Thoracic aorta (tissue), 2 donors: ENCODE data around the gene PCDHGC3. TPM values are rescaled to one million over a fixed set of nuclear protein-coding genes. Genes with fewer than 3 reads are reported as not detected.

ENCODE experiments used
- ATAC-seq: fragments of 150-250 bp; one replicate; pipeline ENCODE4 v1.8.0; 2017; ENCODE audit warnings: low read depth; ENCODE audit not compliant: insufficient number of reproducible peaks, low FRiP score
- DNase-seq: peaks from one replicate; pipeline ENCODE4 v3.0.0-alpha.2; 2020; ENCODE audit warnings: low spot score
- H3K27ac ChIP-seq, 2 donors: fragments of 200-600 bp; sonication (generic); 1 replicate in 1 of 2; 2 replicates in 1 of 2; pipeline ENCODE4 v1.5.1; 2016; ENCODE audit warnings: mild to moderate bottlenecking in 2 of 2, moderate library complexity in 2 of 2
- H3K27me3 ChIP-seq: fragments of 200-600 bp; sonication (generic); replicated peaks from 2 replicates; pipeline ENCODE4 v1.6.0; 2016; ENCODE audit warnings: mild to moderate bottlenecking; ENCODE audit not compliant: insufficient read depth
- H3K36me3 ChIP-seq: fragments of 200-600 bp; sonication (generic); one replicate; pipeline ENCODE4 v1.5.1; 2016
- H3K4me1 ChIP-seq, 2 donors: fragments of 200-600 bp; sonication (generic); 1 replicate in 1 of 2; 2 replicates in 1 of 2; pipeline versions ENCODE4 v1.5.1 to v1.6.0; 2016; ENCODE audit warnings: low read depth in 2 of 2, mild to moderate bottlenecking in 1 of 2; ENCODE audit not compliant: control insufficient read depth in 1 of 2
- H3K4me3 ChIP-seq: fragments of 200-600 bp; sonication (generic); 2 replicates; pipeline ENCODE4 v1.5.1; 2016; ENCODE audit warnings: mild to moderate bottlenecking
- H3K9me3 ChIP-seq: fragments of 200-600 bp; sonication (generic); 2 replicates; pipeline ENCODE4 v1.5.1; 2016
- CTCF ChIP-seq: fragments of 200-600 bp; sonication (generic); IDR thresholded peaks from one replicate; pipeline ENCODE4 v1.5.1; 2019; ENCODE audit warnings: antibody characterized with exemption
- total RNA-seq, 2 donors: library from RNA; depleted of rRNA; stranded (reverse); fragments of >200 nt; gene quantifications; one replicate each; pipeline versions ENCODE4 v1.1.0 to v1.2.3, GENCODE V29; 2016

PCDHGC3 gene
- total RNA-seq, 2 donors from 2014 or later: 61.3 to 99.9 TPM

GRCh38 chr5:141490771-141491170 lies 15.0 kb downstream of the PCDHGC3 start:
- H3K9me3 ChIP-seq: no peaks in the 10 kb centered on the region
- DNase-seq (no peak), ATAC-seq (no peak)
- H3K36me3 ChIP-seq: peaks cover 3% of the 10 kb centered on the region
- H3K4me3 ChIP-seq: no peak overlapping the region
- H3K27me3 ChIP-seq: no peaks in the 10 kb centered on the region
- H3K4me1 ChIP-seq: peaks cover 16 to 53% of the 10 kb centered on the region in 2 donors
- TF ChIP-seq CTCF: no peak
- no peak overlapping the region for H3K27ac ChIP-seq

GRCh38 chr5:141491323-141492167 lies 15.8 kb downstream of the PCDHGC3 start:
- Histone ChIP-seq H3K4me3 (peak overlapping the region; percentile 49), H3K9me3 (no peaks in the 10 kb centered on the region), H3K27ac (no peak overlapping the region), H3K27me3 (no peaks in the 10 kb centered on the region), H3K36me3 (peaks cover 4% of the 10 kb centered on the region), H3K4me1 (peaks cover 16 to 51% of the 10 kb centered on the region in 2 donors)
- DNase-seq (no peak), ATAC-seq (no peak)
- TF ChIP-seq CTCF: no peak

GRCh38 chr5:141492168-141492885 lies 16.6 kb downstream of the PCDHGC3 start:
- H3K4me3 ChIP-seq: peak overlapping the region; percentile 49
- ATAC-seq (no peak), DNase-seq (no peak)
- no peak overlapping the region for H3K27ac ChIP-seq
- H3K36me3 ChIP-seq: peaks cover 4% of the 10 kb centered on the region
- H3K27me3 ChIP-seq: no peaks in the 10 kb centered on the region
- TF ChIP-seq CTCF: no peak
- H3K4me1 ChIP-seq: peaks cover 16 to 51% of the 10 kb centered on the region in 2 donors
- no peaks in the 10 kb centered on the region for H3K9me3 ChIP-seq

GRCh38 chr5:141493500-141494422 lies 18.0 kb downstream of the PCDHGC3 start:
- no peak overlapping the region for H3K27ac ChIP-seq
- TF ChIP-seq CTCF: no peak
- peaks cover 4% of the 10 kb centered on the region for H3K36me3 ChIP-seq
- H3K9me3 ChIP-seq: no peaks in the 10 kb centered on the region
- H3K4me1 ChIP-seq: peaks cover 16 to 43% of the 10 kb centered on the region in 2 donors
- DNase-seq: no peak
- H3K4me3 ChIP-seq: peak overlapping the region; percentile 10
- H3K27me3 ChIP-seq: no peaks in the 10 kb centered on the region
- no peak for ATAC-seq
